ENCODE results near the gene TNFRSF21.

TNFRSF21 gene

DNA sequence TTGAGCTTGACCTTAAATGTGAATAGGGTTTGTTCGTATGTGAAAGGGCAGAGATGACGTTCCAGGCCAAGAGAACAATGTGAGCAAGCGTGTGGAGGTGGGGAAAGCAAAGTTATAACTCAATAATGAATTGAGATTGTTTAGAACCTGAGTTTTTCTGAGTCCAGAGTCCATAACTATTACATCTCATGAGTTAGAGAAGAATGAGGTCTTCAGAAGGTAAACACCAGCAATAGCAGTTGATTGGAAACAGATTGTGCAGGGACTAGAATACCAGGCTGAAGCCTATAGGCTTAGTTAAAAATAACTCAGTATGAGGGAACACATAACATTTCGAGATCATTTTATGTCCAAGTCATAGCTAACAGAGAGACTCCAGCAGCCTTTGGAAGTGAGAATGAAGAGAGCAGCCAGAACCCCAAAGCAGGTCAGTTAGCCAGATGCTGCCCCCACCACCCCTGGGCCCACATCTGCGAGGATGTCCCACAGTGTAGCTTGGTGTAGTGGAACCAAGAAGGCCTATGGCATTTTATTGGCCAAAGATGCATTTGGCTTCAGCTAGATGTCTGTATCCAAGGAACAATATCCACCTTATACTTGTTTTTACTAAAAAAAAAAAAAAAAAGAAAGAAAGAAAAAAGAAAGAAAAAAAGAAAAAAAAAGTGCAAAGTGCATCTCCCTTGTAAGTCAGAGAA is 121.7 kb downstream of the TNFRSF21 start:
- Histone ChIP-seq H3K4me1 (ENCODE audit: control insufficient read depth, insufficient read depth, low read depth, low read length) (peaks cover 2% of the 10 kb centered on the region), H2BK12ac (ENCODE audit: low read length in 2 of 2) (peak overlapping the region; percentile 50 to 96), H2BK120ac (ENCODE audit: low read depth, low read length) (peak overlapping the region; percentile 56), H3K36me3 (ENCODE audit: control insufficient read depth in 1 of 2, insufficient read depth in 2 of 2, low read depth in 1 of 2, low read length in 2 of 2) (no peaks in the 10 kb centered on the region), H2BK15ac (ENCODE audit: low read depth, poor library complexity, severe bottlenecking) (peak overlapping the region; percentile 90), H3K14ac (ENCODE audit: low read length in 2 of 2) (peak overlapping the region in 1 of 2 experiments; percentile 23), H3K4ac (ENCODE audit: low read depth in 1 of 2, low read length in 2 of 2) (peak overlapping the region; percentile 4 to 24), H3K4me3 (ENCODE audit: insufficient read depth in 1 of 2, low read depth in 1 of 2, low read length in 2 of 2) (no peak overlapping the region), H3K9me3 (ENCODE audit: control insufficient read depth, low read length) (no peaks in the 10 kb centered on the region), H3K9ac (ENCODE audit: low read length) (peak overlapping the region; percentile 37), H4K91ac (ENCODE audit: low read length) (peak overlapping the region; percentile 97), H2BK5ac (ENCODE audit: low read depth, low read length, poor library complexity, severe bottlenecking) (no peak overlapping the region), H3K27ac (ENCODE audit: low read length, poor library complexity, severe bottlenecking) (peak overlapping the region; percentile 43), H3K4me2 (ENCODE audit: low read length, poor library complexity, severe bottlenecking) (no peak overlapping the region), H3K18ac (ENCODE audit: low read depth in 1 of 2, low read length in 2 of 2) (peak overlapping the region; percentile 16 to 80), H3K23ac (ENCODE audit: low read length in 2 of 2) (no peak overlapping the region), H4K8ac (ENCODE audit: low read length) (peak overlapping the region; percentile 74), H3K27me3 (ENCODE audit: control insufficient read depth in 1 of 2, insufficient read depth in 1 of 2, low read length in 2 of 2) (no peaks in the 10 kb centered on the region), H2AK5ac (ENCODE audit: low read length, severe bottlenecking) (no peak overlapping the region), H3K79me1 (replicated peaks; ENCODE audit: low read length, poor library complexity, severe bottlenecking) (no peaks in the 10 kb centered on the region), H2AFZ (ENCODE audit: low read depth, low read length) (no peak overlapping the region)
- DNase-seq, result no peak
- 91% methylated on average over 4 of the region's 5 CpGs for WGBS

DNA sequence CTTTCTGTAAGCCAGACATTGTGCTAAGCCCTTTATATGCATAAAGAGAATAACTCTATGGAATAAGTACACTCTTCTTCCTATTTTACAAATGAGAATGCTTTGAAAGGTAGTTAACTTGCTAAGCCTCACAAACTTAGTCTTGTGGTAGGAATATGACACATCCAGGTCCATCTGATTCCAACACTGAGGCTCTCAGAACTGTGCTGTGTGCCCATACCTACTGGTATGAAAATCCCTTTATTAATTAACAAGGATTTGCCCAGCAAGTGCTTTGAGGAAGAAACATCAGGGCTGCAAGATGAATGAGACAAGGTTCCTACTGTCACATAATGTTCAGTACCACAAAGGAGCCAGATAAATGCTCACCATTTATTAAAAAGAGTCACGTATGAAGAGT is 122.6 kb downstream of the TNFRSF21 start:
- Histone ChIP-seq H4K8ac (ENCODE audit: low read length) (no peak overlapping the region), H2BK5ac (ENCODE audit: low read depth, low read length, poor library complexity, severe bottlenecking) (no peak overlapping the region), H3K36me3 (ENCODE audit: control insufficient read depth in 1 of 2, insufficient read depth in 2 of 2, low read depth in 1 of 2, low read length in 2 of 2) (no peaks in the 10 kb centered on the region), H3K4ac (ENCODE audit: low read depth in 1 of 2, low read length in 2 of 2) (no peak overlapping the region), H2AFZ (ENCODE audit: low read depth, low read length) (no peak overlapping the region), H3K14ac (ENCODE audit: low read length in 2 of 2) (no peak overlapping the region), H2BK120ac (ENCODE audit: low read depth, low read length) (no peak overlapping the region), H2AK5ac (ENCODE audit: low read length, severe bottlenecking) (no peak overlapping the region), H3K9me3 (ENCODE audit: control insufficient read depth, low read length) (no peaks in the 10 kb centered on the region), H4K91ac (ENCODE audit: low read length) (no peak overlapping the region), H3K27ac (ENCODE audit: low read length, poor library complexity, severe bottlenecking) (no peak overlapping the region), H3K9ac (ENCODE audit: low read length) (no peak overlapping the region), H3K27me3 (ENCODE audit: control insufficient read depth in 1 of 2, insufficient read depth in 1 of 2, low read length in 2 of 2) (no peaks in the 10 kb centered on the region), H3K79me1 (replicated peaks; ENCODE audit: low read length, poor library complexity, severe bottlenecking) (no peaks in the 10 kb centered on the region), H3K23ac (ENCODE audit: low read length in 2 of 2) (no peak overlapping the region), H3K18ac (ENCODE audit: low read depth in 1 of 2, low read length in 2 of 2) (peak overlapping the region in 1 of 2 experiments; percentile 39), H3K4me1 (ENCODE audit: control insufficient read depth, insufficient read depth, low read depth, low read length) (peaks cover 2% of the 10 kb centered on the region), H3K4me2 (ENCODE audit: low read length, poor library complexity, severe bottlenecking) (no peak overlapping the region), H3K4me3 (ENCODE audit: insufficient read depth in 1 of 2, low read depth in 1 of 2, low read length in 2 of 2) (no peak overlapping the region), H2BK12ac (ENCODE audit: low read length in 2 of 2) (peak overlapping the region in 1 of 2 experiments; percentile 82), H2BK15ac (ENCODE audit: low read depth, poor library complexity, severe bottlenecking) (no peak overlapping the region)
- DNase-seq, result no peak
- WGBS, result 100% methylated on average over 1 of the region's 1 CpG

DNA sequence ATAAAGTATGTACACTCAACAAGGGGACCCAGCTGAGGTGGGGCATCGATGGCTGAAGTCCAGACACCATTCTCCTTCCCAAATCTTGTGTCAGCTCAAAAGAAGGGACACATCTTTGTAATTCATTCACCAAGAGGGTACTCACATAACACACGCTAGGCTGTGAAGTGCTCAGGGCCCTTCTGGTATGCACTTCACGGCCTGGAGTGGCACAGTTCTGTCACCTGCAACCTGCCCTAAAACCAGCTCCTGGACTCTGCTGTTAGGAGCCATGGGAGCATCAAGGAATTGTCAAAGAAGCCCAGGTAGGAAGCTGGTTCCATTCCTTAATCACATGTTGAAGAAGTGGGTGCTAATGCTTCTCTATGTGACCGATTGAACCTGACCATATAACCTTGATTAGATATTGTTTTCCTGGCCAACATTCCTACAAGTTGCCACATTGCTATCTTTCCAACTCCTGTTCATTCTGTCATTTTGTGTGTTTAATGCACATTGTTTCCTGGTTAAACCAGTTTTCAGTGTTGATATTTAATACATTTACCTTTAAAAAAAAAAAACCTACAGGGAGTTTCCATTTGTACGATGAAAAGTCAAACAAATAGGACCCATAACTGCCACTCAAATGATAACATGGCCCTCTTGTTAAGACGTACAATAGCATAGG is 127.3 kb downstream of the TNFRSF21 start:
- DNase-seq, result no peak
- Histone ChIP-seq H2BK12ac (ENCODE audit: low read length in 2 of 2) (peak overlapping the region in 1 of 2 experiments; percentile 14), H3K18ac (ENCODE audit: low read depth in 1 of 2, low read length in 2 of 2) (no peak overlapping the region), H2AFZ (ENCODE audit: low read depth, low read length) (no peak overlapping the region), H3K23ac (ENCODE audit: low read length in 2 of 2) (no peak overlapping the region), H3K36me3 (ENCODE audit: control insufficient read depth in 1 of 2, insufficient read depth in 2 of 2, low read depth in 1 of 2, low read length in 2 of 2) (no peaks in the 10 kb centered on the region), H3K4me2 (ENCODE audit: low read length, poor library complexity, severe bottlenecking) (no peak overlapping the region), H4K91ac (ENCODE audit: low read length) (no peak overlapping the region), H2BK5ac (ENCODE audit: low read depth, low read length, poor library complexity, severe bottlenecking) (no peak overlapping the region), H3K4me3 (ENCODE audit: insufficient read depth in 1 of 2, low read depth in 1 of 2, low read length in 2 of 2) (no peak overlapping the region), H3K9me3 (ENCODE audit: control insufficient read depth, low read length) (no peaks in the 10 kb centered on the region), H3K9ac (ENCODE audit: low read length) (no peak overlapping the region), H2AK5ac (ENCODE audit: low read length, severe bottlenecking) (no peak overlapping the region), H4K8ac (ENCODE audit: low read length) (no peak overlapping the region), H3K27me3 (ENCODE audit: control insufficient read depth in 1 of 2, insufficient read depth in 1 of 2, low read length in 2 of 2) (no peaks in the 10 kb centered on the region), H3K4ac (ENCODE audit: low read depth in 1 of 2, low read length in 2 of 2) (peak overlapping the region in 1 of 2 experiments; percentile 82), H3K27ac (ENCODE audit: low read length, poor library complexity, severe bottlenecking) (no peak overlapping the region), H3K4me1 (ENCODE audit: control insufficient read depth, insufficient read depth, low read depth, low read length) (peaks cover 3% of the 10 kb centered on the region), H2BK15ac (ENCODE audit: low read depth, poor library complexity, severe bottlenecking) (no peak overlapping the region), H3K14ac (ENCODE audit: low read length in 2 of 2) (no peak overlapping the region), H2BK120ac (ENCODE audit: low read depth, low read length) (no peak overlapping the region), H3K79me1 (replicated peaks; ENCODE audit: low read length, poor library complexity, severe bottlenecking) (no peaks in the 10 kb centered on the region)
- WGBS, result 92% methylated on average over 6 of the region's 6 CpGs

DNA sequence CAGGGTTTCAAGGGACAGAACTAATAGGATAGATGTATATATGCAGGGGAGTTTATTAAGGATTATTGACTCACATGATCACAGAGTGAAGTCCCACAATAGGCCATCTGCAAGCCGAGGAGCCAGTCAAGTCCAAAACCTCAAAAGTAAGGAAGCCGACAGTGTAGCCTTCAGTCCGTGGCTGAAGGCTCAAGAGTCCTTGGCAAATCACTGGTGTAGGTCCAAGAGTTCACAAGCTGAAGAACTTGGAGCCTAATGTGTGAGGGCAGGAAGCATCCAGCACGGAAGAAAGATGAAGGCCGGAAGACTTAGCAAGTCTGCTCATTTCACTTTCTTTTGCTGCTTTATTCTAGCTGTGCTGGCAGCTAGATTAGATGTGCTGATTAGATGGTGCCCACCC is 128.0 kb downstream of the TNFRSF21 start:
- Histone ChIP-seq H3K4me1 (ENCODE audit: control insufficient read depth, insufficient read depth, low read depth, low read length) (peaks cover 3% of the 10 kb centered on the region), H2BK5ac (ENCODE audit: low read depth, low read length, poor library complexity, severe bottlenecking) (no peak overlapping the region), H4K8ac (ENCODE audit: low read length) (no peak overlapping the region), H3K4me2 (ENCODE audit: low read length, poor library complexity, severe bottlenecking) (no peak overlapping the region), H2BK120ac (ENCODE audit: low read depth, low read length) (no peak overlapping the region), H3K27ac (ENCODE audit: low read length, poor library complexity, severe bottlenecking) (no peak overlapping the region), H3K18ac (ENCODE audit: low read depth in 1 of 2, low read length in 2 of 2) (no peak overlapping the region), H3K9me3 (ENCODE audit: control insufficient read depth, low read length) (no peaks in the 10 kb centered on the region), H2AK5ac (ENCODE audit: low read length, severe bottlenecking) (no peak overlapping the region), H3K36me3 (ENCODE audit: control insufficient read depth in 1 of 2, insufficient read depth in 2 of 2, low read depth in 1 of 2, low read length in 2 of 2) (no peaks in the 10 kb centered on the region), H3K4me3 (ENCODE audit: insufficient read depth in 1 of 2, low read depth in 1 of 2, low read length in 2 of 2) (no peak overlapping the region), H3K79me1 (replicated peaks; ENCODE audit: low read length, poor library complexity, severe bottlenecking) (no peaks in the 10 kb centered on the region), H2BK12ac (ENCODE audit: low read length in 2 of 2) (peak overlapping the region in 1 of 2 experiments; percentile 14), H3K27me3 (ENCODE audit: control insufficient read depth in 1 of 2, insufficient read depth in 1 of 2, low read length in 2 of 2) (no peaks in the 10 kb centered on the region), H4K91ac (ENCODE audit: low read length) (no peak overlapping the region), H3K14ac (ENCODE audit: low read length in 2 of 2) (no peak overlapping the region), H3K23ac (ENCODE audit: low read length in 2 of 2) (no peak overlapping the region), H2AFZ (ENCODE audit: low read depth, low read length) (no peak overlapping the region), H3K9ac (ENCODE audit: low read length) (no peak overlapping the region), H2BK15ac (ENCODE audit: low read depth, poor library complexity, severe bottlenecking) (peak overlapping the region; percentile 66), H3K4ac (ENCODE audit: low read depth in 1 of 2, low read length in 2 of 2) (no peak overlapping the region)
- WGBS, result 96% methylated on average over 5 of the region's 5 CpGs
- DNase-seq, result no peak

Data from mesenchymal stem cell (in vitro differentiated cells and primary cell).